HL-60 (cell line): Measurements from ENCODE around the gene LRPAP1.

Source experiments
- CTCF ChIP-seq: IDR thresholded peaks from one replicate; pipeline ENCODE4 v1.5.1; 2011; ENCODE audit warnings: low read length, control low read depth, inconsistent platforms; ENCODE audit not compliant: insufficient read depth
- GABPA ChIP-seq: IDR thresholded peaks from 2 replicates; pipeline ENCODE4 v1.6.1; 2012; ENCODE audit warnings: low read depth
- POLR2AphosphoS5 ChIP-seq: IDR thresholded peaks from 2 replicates; pipeline ENCODE4 v1.6.1; 2012; ENCODE audit warnings: low read depth
- REST ChIP-seq: IDR thresholded peaks from 2 replicates; pipeline ENCODE4 v1.6.1; 2012; ENCODE audit warnings: low read depth; ENCODE audit not compliant: insufficient replicate concordance
- SPI1 ChIP-seq: IDR thresholded peaks from 2 replicates; pipeline ENCODE4 v1.6.1; 2012; ENCODE audit warnings: low read depth, mild to moderate bottlenecking, borderline replicate concordance

- TF ChIP-seq SPI1 (0 out of 2 replicates have a peak, but pooled peaks have one; percentile 33), CTCF (no peak), REST (no peak), GABPA (no peak), POLR2AphosphoS5 (0 out of 2 replicates have a peak, but pooled peaks have one; percentile 20)
Measured at GRCh38 chr4:3508542-3508941, 23.7 kb downstream of the LRPAP1 start.
